DOHH2 (cell line): Measurements from ENCODE around the gene SIPA1L2.

Experiments used
- H3F3A ChIP-seq: fragments of 200-600 bp; sonication (generic), shearing (Covaris generic); 2 replicates; pipeline ENCODE4 v1.6.0; 2016; ENCODE audit warnings: antibody characterized with exemption, mild to moderate bottlenecking; ENCODE audit not compliant: control insufficient read depth, insufficient read depth
- H3K27ac ChIP-seq: fragments of 200-600 bp; sonication (generic); 2 replicates; pipeline ENCODE4 v1.5.1; 2014; ENCODE audit warnings: low read depth, mild to moderate bottlenecking, low read length, moderate library complexity
- H3K27me3 ChIP-seq: fragments of 200-600 bp; sonication (generic); 2 replicates; pipeline ENCODE4 v1.6.1; 2014; ENCODE audit warnings: mild to moderate bottlenecking, low read length, mixed read lengths; ENCODE audit not compliant: control insufficient read depth
- H3K36me3 ChIP-seq: fragments of 200-600 bp; sonication (generic); 2 replicates; pipeline ENCODE4 v1.6.1; 2014; ENCODE audit warnings: mild to moderate bottlenecking, low read length, moderate library complexity, mixed read lengths; ENCODE audit not compliant: control insufficient read depth
- H3K4me1 ChIP-seq: fragments of 200-600 bp; sonication (generic); 2 replicates; pipeline ENCODE4 v1.6.1; 2014; ENCODE audit warnings: mild to moderate bottlenecking, low read length, mixed read lengths; ENCODE audit not compliant: control insufficient read depth
- H3K4me2 ChIP-seq: fragments of 200-600 bp; sonication (generic); 2 replicates; pipeline ENCODE4 v1.6.0; 2014; ENCODE audit warnings: mild to moderate bottlenecking, low read length, moderate library complexity
- H3K4me3 ChIP-seq: fragments of 200-600 bp; sonication (generic); 2 replicates; pipeline ENCODE4 v1.5.1; 2014; ENCODE audit warnings: mild to moderate bottlenecking, low read length, mixed read lengths
- H3K79me2 ChIP-seq: fragments of 200-600 bp; sonication (generic); 2 replicates; pipeline ENCODE4 v1.6.1; 2014; ENCODE audit warnings: mild to moderate bottlenecking, low read length, mixed read lengths; ENCODE audit not compliant: control insufficient read depth
- H3K9me2 ChIP-seq: fragments of 200-600 bp; sonication (generic); replicated peaks from 2 replicates; pipeline ENCODE4 v1.6.1; 2014; ENCODE audit warnings: mild to moderate bottlenecking, low read length, mixed read lengths; ENCODE audit not compliant: control insufficient read depth
- H3K9me3 ChIP-seq: fragments of 200-600 bp; sonication (generic); 2 replicates; pipeline ENCODE4 v1.6.1; 2014; ENCODE audit warnings: antibody characterized with exemption, low read length, mixed read lengths; ENCODE audit not compliant: control insufficient read depth, insufficient read depth
- H4K20me1 ChIP-seq: fragments of 200-600 bp; sonication (generic); 2 replicates; pipeline ENCODE4 v1.6.0; 2014; ENCODE audit warnings: low read depth, mild to moderate bottlenecking, antibody characterized with exemption, low read length, moderate library complexity; ENCODE audit not compliant: control insufficient read depth, insufficient read depth
- CTCF ChIP-seq: fragments of 200-600 bp; sonication (generic); IDR thresholded peaks from one replicate; pipeline ENCODE4 v1.5.1; 2014; ENCODE audit warnings: antibody characterized with exemption, mild to moderate bottlenecking, low read depth, low read length; ENCODE audit not compliant: poor library complexity, severe bottlenecking
- EZH2phosphoT487 ChIP-seq: fragments of 200-600 bp; sonication (generic); IDR thresholded peaks from 2 replicates; pipeline ENCODE4 v1.6.1; 2017; ENCODE audit warnings: borderline replicate concordance, mild to moderate bottlenecking, antibody characterized with exemption, low read length, moderate library complexity, mixed read lengths

SIPA1L2 gene

DNA sequence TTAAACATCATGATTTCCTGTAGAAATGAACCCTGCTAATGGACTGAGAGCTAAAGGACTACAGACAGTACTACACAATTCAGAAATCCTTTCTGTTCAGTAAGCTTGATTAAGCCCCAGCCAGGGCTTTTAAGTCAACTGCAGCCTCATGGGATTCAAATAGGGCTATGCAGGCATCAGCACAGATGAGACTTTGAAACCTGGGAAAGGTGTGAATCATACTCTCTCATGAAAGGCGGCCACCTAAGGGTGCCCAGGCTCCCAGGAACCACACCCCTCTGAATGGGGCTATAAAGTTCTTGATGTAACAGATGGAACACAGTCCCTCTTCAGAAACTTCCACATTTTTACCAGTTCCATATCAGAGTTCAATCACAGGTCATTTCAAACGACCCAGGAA lies 7.6 kb downstream of the SIPA1L2 start:
- H3K79me2 ChIP-seq = no peaks in the 10 kb centered on the region
- no peaks in the 10 kb centered on the region for H3K9me3 ChIP-seq
- no peaks in the 10 kb centered on the region for H3K27me3 ChIP-seq
- H3K4me3 ChIP-seq = no peak overlapping the region
- no peaks in the 10 kb centered on the region for H3K4me1 ChIP-seq
- no peak overlapping the region for H3K4me2 ChIP-seq
- H4K20me1 ChIP-seq = no peaks in the 10 kb centered on the region
- no peaks in the 10 kb centered on the region for H3K36me3 ChIP-seq
- no peaks in the 10 kb centered on the region for H3K9me2 ChIP-seq
- no peak overlapping the region for H3K27ac ChIP-seq
- TF ChIP-seq EZH2phosphoT487 (no peak), CTCF (no peak)
- H3F3A ChIP-seq = no peaks in the 10 kb centered on the region

DNA sequence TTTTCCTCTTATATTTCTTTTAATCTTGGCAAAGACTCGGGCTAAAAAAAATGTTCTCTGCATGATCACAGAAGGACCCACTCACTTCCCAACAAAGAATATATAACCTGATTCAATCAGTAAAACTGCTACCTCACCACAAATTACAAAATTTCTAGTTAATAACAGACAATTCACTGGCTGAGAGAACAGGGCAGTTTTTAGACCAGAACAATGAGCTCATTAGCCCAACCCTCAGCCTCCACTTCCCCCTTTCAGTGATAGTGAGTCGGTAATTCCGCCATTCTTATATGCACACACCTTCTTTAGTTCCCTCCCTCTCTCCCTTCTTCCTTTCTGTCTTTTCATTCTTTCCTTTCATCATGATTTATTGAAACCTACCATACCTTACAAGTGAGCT lies 8.9 kb downstream of the SIPA1L2 start:
- H3K27me3 ChIP-seq = no peaks in the 10 kb centered on the region
- H3K4me3 ChIP-seq = no peak overlapping the region
- no peak overlapping the region for H3K27ac ChIP-seq

DNA sequence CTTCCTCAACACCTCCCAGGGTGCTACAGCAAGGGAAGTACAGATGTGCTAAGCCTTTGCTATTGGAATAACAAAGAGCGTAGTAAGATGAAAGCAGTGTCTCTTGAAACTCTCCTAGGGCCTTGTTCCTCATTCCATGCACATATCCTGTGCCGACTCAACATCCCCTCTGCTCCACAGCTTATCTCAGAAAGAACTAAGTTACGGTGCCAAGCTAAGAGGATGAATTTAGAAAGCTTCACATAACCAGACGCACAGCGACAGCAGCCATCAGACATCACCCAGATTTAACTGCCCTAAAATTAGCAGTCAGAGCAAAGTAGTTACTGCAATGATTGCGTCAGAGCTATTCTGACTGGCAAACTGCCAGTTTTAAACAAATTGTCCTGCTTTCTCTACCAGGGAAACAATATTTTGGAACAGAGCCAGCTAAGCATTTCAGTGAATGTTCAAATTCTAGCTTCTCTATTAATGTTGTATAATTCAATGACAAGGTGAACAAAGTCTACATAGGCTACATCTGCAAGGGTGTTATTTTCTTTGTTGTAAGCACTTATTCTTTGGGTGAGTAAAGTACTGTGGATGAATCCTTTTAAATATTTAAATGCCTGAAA lies 9.5 kb downstream of the SIPA1L2 start:
- Histone ChIP-seq H3K27ac (no peak overlapping the region), H4K20me1 (no peaks in the 10 kb centered on the region), H3K79me2 (no peaks in the 10 kb centered on the region), H3K36me3 (no peaks in the 10 kb centered on the region), H3K4me1 (no peaks in the 10 kb centered on the region), H3F3A (no peaks in the 10 kb centered on the region), H3K9me2 (no peaks in the 10 kb centered on the region), H3K4me2 (no peak overlapping the region), H3K4me3 (no peak overlapping the region), H3K9me3 (no peaks in the 10 kb centered on the region), H3K27me3 (no peaks in the 10 kb centered on the region)
- no peak for TF ChIP-seq EZH2phosphoT487
- TF ChIP-seq CTCF = no peak

More for the DNA sequence above, 8.9 kb downstream of the SIPA1L2 start:
- Histone ChIP-seq H4K20me1 (no peaks in the 10 kb centered on the region), H3K4me2 (no peak overlapping the region), H3K9me2 (no peaks in the 10 kb centered on the region), H3K9me3 (no peaks in the 10 kb centered on the region), H3K79me2 (no peaks in the 10 kb centered on the region), H3K36me3 (no peaks in the 10 kb centered on the region), H3K4me1 (no peaks in the 10 kb centered on the region), H3F3A (no peaks in the 10 kb centered on the region)
- TF ChIP-seq CTCF = no peak
- TF ChIP-seq EZH2phosphoT487 = no peak

DNA sequence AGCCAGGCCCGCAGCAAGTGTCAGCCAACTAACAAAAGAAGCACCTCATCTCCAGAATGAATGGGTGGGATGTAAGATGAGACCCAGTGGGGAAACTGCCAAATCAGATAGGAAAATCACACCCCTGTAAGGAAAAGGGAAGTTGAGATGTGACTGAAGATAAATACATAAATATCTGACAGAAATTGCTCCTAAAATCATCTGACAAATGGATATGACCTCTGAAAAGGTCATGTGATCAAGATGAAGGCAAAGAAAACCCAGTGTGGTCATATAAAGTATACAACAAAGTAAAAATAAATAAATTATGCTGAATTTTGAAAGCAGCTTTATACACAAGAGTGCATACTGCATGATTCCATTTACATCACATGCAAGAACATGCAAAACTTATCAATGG lies 12.7 kb downstream of the SIPA1L2 start:
- Histone ChIP-seq H3K9me3 (no peaks in the 10 kb centered on the region), H3K36me3 (no peaks in the 10 kb centered on the region), H3K4me1 (no peaks in the 10 kb centered on the region), H3F3A (no peaks in the 10 kb centered on the region), H4K20me1 (no peaks in the 10 kb centered on the region), H3K79me2 (no peaks in the 10 kb centered on the region), H3K4me2 (no peak overlapping the region), H3K9me2 (no peaks in the 10 kb centered on the region), H3K27ac (no peak overlapping the region), H3K4me3 (no peak overlapping the region), H3K27me3 (no peaks in the 10 kb centered on the region)
- TF ChIP-seq CTCF = no peak
- no peak for TF ChIP-seq EZH2phosphoT487
